A549 treated with dexamethasone at 1 μM for 4 hours (cell line): ENCODE measurements around the gene PATE1. TPM values are rescaled to one million over a fixed set of nuclear protein-coding genes. Genes with fewer than 3 reads are reported as not detected.

Source experiments
- total RNA-seq: library from RNA; stranded (reverse); fragments of 200-300 nt; extraction: Qiagen RNA extraction; gene quantifications from 5 replicates; pipeline ENCODE4 v1.2.3, GENCODE V29; 2022

The PATE1 gene, protein sequence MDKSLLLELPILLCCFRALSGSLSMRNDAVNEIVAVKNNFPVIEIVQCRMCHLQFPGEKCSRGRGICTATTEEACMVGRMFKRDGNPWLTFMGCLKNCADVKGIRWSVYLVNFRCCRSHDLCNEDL
- total RNA-seq, result not detected in 5 replicates

DNA sequence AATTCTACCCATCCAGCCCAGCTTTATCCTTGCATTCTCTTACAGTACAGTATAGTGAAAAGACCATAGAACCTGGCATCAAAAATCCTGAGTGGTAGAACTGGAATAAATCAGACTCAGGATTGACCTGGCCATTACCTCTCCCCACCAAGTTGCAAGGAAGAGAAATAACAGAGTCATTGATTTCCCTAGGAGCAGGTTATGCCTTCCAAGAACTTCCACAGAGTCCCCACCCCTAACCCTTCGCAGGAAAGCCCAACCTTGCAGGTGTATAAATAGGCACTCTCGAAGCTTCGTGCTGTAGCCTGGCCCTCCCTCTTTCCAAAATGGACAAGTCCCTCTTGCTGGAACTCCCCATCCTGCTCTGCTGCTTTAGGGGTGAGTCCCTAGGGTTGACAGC, at the start of gene PATE1:
TSS of gene PATE1 (plus strand) at position 301 of the 400 bp plus-strand sequence. CDS start at position 327, 26 bp downstream.

GRCh38 chr11:125778728-125779127, 32.6 kb downstream of the PATE1 start, which contains the start of gene PATE2:
Gene PATE2 (minus strand): TSS chr11:125778828. CDS start chr11:125778773, 55 bp downstream.

DNA sequence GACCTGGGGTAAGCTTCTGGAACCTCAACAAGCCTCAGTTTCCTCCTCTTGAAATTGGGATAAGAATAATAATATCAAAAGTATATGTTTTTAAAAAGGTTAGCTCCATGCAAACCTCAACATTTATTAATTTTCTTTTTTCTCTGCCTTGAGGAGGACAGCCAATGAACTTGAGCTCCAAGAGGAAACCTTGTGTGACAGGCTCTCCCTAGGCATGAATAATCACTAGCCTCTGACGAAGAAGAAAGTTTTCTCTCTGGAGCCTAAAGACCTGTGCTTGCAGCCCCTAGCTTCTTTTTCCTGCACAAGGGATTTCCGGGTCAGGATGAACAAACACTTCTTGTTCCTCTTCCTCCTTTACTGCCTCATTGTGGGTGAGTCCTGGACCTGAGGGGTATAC, 41.7 kb downstream of the PATE1 start, which contains the start of gene PATE3:
TSS of gene PATE3 (plus strand) at position 301 of the 400 bp plus-strand sequence. CDS start at position 326, 25 bp downstream.

Other genes starting within 250 kb of the PATE1 start
- 99.0 to 105 TPM (median 100 TPM) in 5 replicates for gene EI24, start 176.8 kb upstream of the PATE1 start, total RNA-seq
- 80.5 to 110 TPM (median 107 TPM) in 5 replicates for gene STT3A, start 153.4 kb upstream of the PATE1 start, total RNA-seq
- 29.7 to 35.7 TPM (median 32.4 TPM) in 5 replicates for gene CHEK1, start 121.1 kb upstream of the PATE1 start, total RNA-seq
- 0.13 TPM in 1 of 5 replicates, not detected in the others for gene ACRV1, start 65.4 kb upstream of the PATE1 start, total RNA-seq
- gene PATE2, start 32.5 kb downstream of the PATE1 start, total RNA-seq, result not detected in 5 replicates
- gene PATE3, start 41.8 kb downstream of the PATE1 start, total RNA-seq, result not detected in 5 replicates
- not detected in 5 replicates for gene PATE4, start 87.0 kb downstream of the PATE1 start, total RNA-seq
- 11.8 to 13.9 TPM (median 12.5 TPM) in 5 replicates for gene HYLS1, start 141.4 kb downstream of the PATE1 start, total RNA-seq
- 8.1 to 11.7 TPM (median 8.7 TPM) in 5 replicates for gene PUS3, start 156.9 kb downstream of the PATE1 start, total RNA-seq
- gene DDX25, start 158.2 kb downstream of the PATE1 start, total RNA-seq, result not detected in 5 replicates
- gene VSIG10L2, start 199.8 kb downstream of the PATE1 start, total RNA-seq, result not detected in 5 replicates